Measurements from ENCODE around the gene SLC38A8.

Gene SLC38A8

DNA sequence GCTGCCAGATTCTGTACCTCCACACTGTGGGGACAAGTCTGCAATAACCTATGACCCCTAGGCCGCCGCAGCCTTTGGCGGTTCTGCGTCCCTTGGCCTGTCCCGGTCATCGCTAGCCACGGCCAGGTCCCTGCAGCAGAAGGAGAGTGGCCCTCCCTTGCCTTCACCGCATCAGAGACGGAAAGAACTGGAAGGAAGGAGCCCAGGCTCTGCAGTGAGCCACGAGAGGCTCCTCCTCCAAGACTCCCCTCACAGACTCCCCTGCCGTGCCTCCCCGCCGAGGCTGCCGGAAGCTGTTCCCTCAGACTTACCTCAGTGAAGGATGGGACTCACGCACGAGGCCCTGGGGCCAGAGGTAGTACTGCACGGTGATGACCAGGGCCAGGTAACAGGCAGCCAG, 11.0 kb downstream of the SLC38A8 start:
- DNase-seq (ENCODE audit: low spot score), result no peak

GRCh38 chr16:84029297-84030047, 13.1 kb downstream of the SLC38A8 start:
- no peak for DNase-seq (ENCODE audit: low spot score)

GRCh38 chr16:84027625-84028024, 15.0 kb downstream of the SLC38A8 start:
- DNase-seq (ENCODE audit: low spot score), result no peak

GRCh38 chr16:84026606-84027005, 16.0 kb downstream of the SLC38A8 start:
- DNase-seq (ENCODE audit: low spot score), result no peak

GRCh38 chr16:84024854-84025253, 17.7 kb downstream of the SLC38A8 start:
- DNase-seq (ENCODE audit: low spot score), result peak; percentile 59

GRCh38 chr16:84022644-84023043, 20.0 kb downstream of the SLC38A8 start:
- no peak for DNase-seq (ENCODE audit: low spot score)

GRCh38 chr16:84021488-84021887, 21.1 kb downstream of the SLC38A8 start:
- DNase-seq (ENCODE audit: low spot score), result no peak

GRCh38 chr16:84020353-84020752, 22.2 kb downstream of the SLC38A8 start:
- DNase-seq (ENCODE audit: low spot score), result no peak

GRCh38 chr16:84018710-84019109, 23.9 kb downstream of the SLC38A8 start:
- no peak for DNase-seq (ENCODE audit: low spot score)

- no peak for DNase-seq (ENCODE audit: low spot score)
Measured at GRCh38 chr16:84016477-84016876, 26.1 kb downstream of the SLC38A8 start.

DNA sequence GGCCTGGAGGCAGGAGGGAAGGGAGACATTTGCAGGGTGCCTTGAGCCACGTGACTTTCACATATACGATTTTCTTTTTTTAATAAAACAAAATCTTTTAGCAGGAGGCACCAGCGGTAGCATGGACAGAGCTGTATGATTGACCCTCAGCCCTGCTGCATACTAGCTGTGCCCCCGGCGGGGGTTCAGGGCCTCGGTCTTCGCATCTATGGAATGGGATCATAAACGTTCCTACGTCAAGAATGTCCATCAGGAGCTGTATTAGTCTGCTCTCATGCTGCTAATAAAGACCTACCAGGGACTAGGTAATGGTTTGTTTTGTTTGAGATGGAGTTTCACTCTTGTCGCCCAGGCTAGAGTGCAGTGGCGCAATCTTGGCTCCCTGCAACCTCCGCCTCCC, 27.2 kb downstream of the SLC38A8 start:
- DNase-seq (ENCODE audit: low spot score), result no peak

GRCh38 chr16:84014570-84015327, 27.8 kb downstream of the SLC38A8 start:
- DNase-seq (ENCODE audit: low spot score), result no peak

DNA sequence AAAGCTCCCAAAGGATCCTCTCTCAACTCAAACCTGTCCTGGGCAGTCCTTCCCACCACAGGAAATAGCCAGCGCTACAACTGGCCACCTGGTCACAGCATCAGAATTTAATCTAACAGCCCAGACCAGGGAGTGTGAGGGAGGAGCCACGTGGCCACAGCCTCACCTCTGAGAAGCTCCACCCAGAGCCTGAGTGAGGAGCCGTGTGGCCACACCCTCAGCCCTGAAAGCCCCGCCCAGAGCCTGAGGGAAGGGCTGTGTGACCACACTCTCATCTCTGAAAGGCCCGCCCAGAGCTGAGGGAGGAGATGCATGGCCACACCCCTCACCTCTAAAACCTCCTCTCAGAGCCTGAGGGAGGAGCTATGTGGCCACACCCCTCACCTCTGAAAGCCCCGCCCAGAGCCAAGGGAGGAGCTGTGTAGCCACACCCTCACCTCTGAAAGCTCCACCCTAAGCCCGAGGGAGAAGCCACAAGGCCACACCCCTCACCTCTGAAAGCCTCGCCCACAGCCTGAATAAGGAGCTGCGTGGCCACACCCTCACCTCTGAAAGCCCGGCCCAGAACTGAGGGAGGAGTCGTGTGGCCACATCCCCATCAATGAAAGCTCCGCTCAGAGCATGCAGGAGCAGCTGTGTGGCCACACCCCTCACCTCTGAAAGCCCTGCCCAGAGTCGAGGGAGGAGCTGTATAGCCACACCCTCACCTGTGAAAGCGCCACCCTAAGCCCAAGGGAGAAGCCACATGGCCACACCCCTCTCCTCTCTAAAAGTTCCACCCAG, 28.6 kb downstream of the SLC38A8 start:
- DNase-seq (ENCODE audit: low spot score), result no peak

- DNase-seq (ENCODE audit: low spot score), result no peak
Measured at GRCh38 chr16:84009282-84009681, 33.3 kb downstream of the SLC38A8 start.

DNA sequence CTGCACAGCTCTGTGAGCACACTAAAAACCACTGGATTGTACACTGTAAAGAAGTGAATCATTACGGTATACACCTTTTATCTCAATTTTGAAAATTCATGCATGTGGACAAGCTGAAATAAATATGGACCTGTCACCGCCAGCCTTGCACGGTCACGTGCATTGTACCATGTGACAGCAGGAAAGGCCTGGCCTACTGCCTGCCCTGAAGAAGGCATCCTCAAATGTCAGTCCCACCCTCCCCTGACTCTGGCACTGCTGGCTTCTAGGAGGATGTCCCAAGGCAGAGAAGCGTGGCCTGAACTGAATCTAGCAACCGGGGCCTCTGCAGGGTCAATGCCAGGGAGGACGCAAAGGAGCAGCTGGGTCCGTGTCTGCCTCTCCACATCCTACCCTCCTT, 34.6 kb downstream of the SLC38A8 start:
- DNase-seq (ENCODE audit: low spot score), result no peak

- DNase-seq (ENCODE audit: low spot score), result no peak
Measured at GRCh38 chr16:84007520-84007919, 35.1 kb downstream of the SLC38A8 start.

DNA sequence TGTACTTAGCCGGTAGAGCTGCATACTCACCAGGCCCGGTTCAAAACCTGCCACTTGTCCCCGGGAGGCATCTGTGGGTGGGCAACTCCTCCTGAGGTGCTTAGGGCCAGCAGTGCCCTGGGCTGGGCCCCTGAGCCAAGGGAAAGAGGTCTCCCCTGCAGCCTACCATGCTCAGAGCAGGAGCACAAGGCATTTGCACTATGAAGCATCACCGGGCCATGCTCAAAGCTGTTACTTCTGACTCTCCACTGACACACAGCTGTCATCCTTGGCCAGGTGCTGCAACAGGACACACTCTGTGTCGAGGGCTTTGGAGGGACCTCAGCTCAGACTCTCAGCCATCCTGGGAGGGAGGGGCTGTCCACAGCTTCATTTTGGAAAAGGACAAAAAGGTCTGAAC, 37.2 kb downstream of the SLC38A8 start:
- no peak for DNase-seq (ENCODE audit: low spot score)

DNA sequence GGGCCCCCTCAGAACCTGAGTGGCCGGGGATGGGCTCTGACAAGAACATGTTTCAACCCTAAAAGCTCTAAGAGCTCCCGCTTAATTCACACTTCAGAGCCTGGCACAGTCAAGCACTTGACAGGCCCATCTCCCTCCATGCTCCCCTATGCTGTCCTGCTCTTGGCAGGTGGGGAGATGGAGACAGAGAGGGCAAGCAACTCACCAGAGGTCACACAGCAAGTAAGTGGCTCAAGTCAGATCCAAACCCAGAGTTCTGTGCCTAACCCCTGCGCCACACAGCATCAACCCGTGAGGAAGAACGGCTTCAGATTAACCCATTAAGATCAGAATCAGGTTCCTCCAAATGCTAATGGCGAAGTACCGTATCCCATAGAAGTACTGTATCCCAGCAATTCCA, 38.2 kb downstream of the SLC38A8 start:
- no peak for DNase-seq (ENCODE audit: low spot score)

- no peak for DNase-seq (ENCODE audit: low spot score)
Measured at GRCh38 chr16:84003038-84003437, 39.6 kb downstream of the SLC38A8 start.

DNA sequence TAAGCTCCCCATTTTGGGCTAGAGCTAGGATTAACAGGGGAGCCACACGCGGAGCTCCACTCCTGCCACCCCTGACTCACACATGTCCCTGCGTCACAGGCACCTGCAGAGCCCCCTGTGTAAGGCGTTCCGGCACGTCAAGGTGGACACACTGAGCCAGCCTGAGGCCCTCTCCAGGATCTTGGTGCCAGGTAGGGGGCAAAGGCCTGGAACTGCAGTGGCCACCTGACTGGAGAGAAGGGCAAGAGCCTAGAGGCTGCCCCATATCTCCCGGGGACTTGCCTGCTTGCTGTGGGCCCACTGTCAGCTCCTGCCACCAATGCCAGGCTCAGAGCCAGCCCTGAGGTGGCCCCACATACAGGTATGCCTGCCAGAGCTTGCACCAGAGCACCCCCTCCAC, 40.9 kb downstream of the SLC38A8 start:
- no peak for DNase-seq (ENCODE audit: low spot score)

- DNase-seq (ENCODE audit: low spot score), result no peak
Measured at GRCh38 chr16:84000989-84001642, 41.5 kb downstream of the SLC38A8 start.

GRCh38 chr16:83998091-83998490, 44.5 kb downstream of the SLC38A8 start:
- DNase-seq (ENCODE audit: low spot score), result no peak
